Stimulated activated CD8-positive, alpha-beta memory T cell treated with anti-CD3 and anti-CD28 coated beads, Interleukin-7, amount 100 ng/mL, for 24 hours (primary cell): Measurements from ENCODE around the gene SMARCD2.
"Not testable (repeated sequence)": the region's sequence is repeated elsewhere in the genome, so short reads cannot be mapped to it uniquely, and the experiment has no call there.

Source experiments
- DNase-seq: peaks from one replicate; pipeline ENCODE4 v3.0.0-alpha.2; 2020; ENCODE audit warnings: low read depth

SMARCD2 gene

DNA sequence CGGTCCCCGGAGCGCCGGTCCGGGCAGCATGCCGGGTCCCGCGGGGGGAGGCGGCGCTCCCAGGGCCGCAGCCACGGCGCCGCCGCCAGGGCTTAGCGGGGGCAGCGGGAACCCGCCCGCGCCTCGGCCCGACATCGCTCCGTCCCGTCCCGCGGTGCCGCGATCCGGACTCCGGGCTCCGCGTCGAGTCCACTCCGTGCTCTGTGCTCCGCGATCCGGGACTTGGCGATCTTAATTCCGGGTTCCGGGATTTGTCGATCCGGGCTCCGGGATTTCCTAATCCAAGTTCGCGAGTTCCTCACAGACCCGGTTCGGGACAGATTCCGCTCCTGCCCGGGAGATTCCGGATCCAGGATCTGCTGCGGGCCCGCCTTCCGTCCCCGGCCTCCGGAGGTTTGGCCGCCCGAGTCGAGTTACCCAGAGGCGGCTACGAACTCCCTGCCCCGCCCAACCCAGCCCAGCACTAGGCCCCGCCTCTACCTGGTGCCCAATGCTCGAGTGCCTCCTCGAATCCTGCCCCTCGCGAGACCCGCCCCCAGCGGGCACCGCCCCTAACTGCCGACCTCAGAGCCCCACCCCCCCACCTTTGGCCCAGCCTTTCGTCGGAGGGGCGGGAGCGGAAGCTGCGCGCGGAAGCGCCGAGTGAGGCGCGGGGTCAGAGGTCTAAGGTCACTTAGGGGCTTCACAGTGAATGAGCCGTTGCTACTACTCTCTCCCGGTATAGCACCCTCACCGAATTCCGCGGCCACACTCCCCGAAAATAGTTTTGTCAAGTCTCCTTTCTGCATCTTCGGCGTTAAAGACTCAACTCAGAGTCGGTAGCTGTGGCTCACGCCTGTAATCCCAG lies at the start of gene SMARCD2:
TSS of gene SMARCD2 (minus strand) at position 146 of the 847 bp plus-strand sequence. CDS start at position 135, 11 bp downstream.
- peak; percentile 98 for DNase-seq

DNA sequence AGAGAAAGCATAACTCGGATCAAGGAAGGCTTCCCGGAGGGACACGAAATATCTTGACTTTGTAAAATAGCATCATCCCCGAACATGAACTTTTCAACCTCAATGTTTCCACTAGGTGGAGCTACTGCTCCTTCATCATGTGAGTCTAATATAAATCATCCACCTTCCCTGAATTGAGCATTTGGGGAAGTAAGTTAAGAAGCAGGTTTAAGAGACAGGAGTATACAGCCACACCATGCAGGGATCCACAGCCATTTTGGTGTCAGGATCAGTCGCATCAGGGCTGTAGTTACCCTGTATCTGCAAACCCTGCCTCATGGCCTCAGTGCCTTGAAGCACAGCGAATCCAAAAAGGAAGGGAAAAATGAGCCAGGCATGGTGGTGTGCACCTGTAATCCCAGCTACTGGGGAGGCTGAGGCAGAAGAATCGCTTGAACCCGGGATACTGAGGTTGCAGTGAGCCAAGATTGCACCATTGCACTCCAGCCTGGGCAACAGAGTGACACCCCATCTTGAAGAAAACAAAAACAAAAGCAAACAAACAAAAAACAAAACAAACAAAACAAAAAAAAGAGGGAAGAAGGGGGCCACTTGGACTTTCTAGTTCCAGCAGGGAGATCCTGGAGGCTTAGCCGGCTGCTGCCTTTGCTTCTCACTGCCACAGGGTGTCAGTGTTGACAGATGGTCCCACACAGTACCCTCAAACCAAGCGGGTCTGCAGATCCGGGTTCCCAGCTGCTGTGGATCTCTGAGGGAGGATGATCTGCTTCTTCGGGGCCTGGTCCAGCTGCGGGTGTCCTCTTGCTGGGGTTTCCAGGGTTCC lies 46.8 kb upstream of the SMARCD2 start:
- not testable (repeated sequence) for DNase-seq

DNA sequence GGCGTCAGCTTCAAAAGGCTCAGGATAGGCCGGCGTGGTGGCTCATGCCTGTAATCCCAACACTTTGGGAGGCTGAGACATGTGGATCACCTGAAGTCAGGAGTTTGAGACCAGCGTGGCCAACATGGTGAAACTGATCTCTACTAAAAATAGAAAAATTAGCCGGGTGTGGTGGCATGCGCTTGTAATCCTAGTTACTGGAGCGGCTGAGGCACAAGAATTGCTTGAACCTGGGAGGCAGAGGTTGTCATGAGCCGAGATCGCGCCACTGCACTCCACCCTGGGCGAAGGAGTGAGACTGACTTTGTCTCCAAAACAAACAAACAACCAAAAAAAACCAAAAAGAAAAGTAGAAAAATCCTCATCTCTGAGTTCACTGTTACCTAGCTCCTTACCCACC lies 42.6 kb upstream of the SMARCD2 start:
- DNase-seq: not testable (repeated sequence)

DNA sequence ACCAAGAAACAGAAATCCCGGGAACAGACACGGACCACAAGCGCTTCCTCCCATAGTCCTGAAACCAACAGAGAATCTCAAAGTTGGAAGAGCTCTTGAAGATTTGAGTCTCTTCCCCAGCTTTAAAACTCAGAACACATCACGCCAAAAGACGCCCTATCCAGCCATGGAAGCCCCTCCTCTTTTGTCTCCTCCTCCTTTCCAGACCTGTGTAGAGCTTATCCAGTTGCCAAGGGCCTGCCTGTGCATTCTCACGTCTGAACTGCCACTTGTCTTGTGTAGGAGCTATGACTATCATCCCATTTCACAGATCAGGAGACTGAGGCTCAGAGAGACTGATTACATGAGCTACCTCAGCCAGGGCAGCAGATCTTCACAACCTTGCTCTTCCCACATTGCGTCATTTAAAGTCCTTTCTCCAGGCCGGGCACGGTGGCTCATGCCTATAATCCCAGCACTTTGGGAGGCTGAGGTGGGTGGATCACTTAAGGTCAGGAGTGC lies 40.2 kb upstream of the SMARCD2 start:
- not testable (repeated sequence) for DNase-seq

DNA sequence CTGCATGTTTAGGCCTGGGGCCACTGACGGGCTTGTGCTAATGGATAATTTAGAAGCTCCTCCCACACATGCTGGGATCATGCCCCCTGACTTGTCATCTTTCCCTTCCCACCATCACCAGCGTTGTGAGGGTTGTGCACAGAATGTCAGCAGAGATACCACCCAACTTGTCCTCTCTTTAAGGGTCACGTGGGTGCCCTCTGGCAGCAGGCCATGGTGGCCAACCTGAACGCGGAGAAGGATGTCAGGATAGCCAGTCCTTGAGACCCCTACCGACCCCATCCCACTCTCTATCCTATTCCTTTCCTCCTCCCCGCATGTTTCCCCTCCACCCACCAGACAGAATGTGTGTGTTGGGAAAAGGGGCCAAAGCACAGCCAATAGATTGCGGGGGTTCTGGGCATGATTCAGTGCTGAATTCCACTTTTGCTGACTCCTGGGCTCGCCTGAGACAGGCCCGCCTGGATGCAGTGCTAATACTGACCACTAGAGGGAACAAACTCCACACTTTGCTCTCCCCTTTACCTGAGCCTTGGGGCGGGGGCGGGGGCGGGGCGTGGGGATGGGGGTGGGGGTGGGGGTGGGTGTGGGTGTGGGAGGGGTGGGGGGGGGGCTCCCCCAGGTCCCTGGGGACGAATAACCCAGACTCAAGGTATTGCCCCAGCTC lies 39.6 kb upstream of the SMARCD2 start, which contains the start of gene GH2:
TSS of gene GH2 (minus strand) at position 10 of the 667 bp plus-strand sequence. CDS start 143 bp downstream, outside the sequence.
- DNase-seq: peak; percentile 37

DNA sequence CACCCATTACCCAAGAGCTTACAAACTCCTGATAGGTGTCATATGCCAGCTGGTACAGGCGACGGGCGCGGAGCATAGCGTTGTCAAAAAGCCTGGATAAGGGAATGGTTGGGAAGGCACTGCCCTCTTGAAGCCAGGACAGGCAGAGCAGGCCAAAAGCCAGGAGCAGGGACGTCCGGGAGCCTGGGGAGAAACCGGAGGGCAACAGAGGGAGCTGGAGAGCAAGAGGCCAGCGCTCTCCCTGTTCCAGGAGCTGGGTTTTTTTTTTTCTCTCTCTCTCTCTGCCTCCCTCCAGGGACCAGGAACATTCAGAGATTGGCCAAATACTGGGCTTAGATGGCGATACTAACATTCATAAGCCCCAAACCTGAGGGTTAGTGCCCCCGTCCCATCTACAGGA lies 38.9 kb upstream of the SMARCD2 start:
- not testable (repeated sequence) for DNase-seq

DNA sequence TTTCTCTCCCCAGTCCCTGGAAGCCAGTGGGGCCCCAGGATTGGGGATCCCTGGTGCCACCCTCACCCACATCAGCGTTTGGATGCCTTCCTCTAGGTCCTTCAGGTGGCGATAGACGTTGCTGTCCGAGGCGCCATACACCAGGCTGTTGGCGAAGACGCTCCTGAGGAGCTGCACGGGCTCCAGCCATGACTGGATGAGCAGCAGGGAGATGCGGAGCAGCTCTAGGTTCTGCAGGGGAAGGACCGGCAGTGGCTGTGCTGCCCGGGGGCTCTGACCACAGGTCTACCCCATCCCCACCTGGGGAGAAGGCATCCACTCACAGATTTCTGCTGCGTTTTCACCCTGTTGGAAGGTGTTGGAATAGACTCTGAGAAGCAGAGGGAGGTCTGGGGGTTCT lies 38.2 kb upstream of the SMARCD2 start:
- no peak for DNase-seq

DNA sequence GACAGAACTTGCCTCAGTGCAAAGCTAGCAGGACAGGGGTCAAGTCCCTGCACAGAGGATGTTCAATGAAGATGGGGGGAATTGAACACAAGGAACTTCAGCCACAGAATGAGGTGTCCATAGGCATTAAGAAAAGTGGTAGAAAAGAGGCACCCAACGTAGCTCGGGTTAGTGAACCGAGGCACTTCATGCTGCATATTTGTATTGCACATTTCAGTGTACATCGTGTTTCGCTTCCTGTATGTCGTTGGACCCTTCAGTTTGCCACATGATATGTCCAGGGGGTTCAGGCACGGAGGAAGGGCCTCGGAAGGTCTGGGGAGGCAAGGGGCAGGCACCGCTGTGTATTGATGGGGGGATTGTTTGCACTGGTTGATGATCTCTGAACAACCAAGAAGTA lies 35.9 kb upstream of the SMARCD2 start:
- DNase-seq: not testable (repeated sequence)

DNA sequence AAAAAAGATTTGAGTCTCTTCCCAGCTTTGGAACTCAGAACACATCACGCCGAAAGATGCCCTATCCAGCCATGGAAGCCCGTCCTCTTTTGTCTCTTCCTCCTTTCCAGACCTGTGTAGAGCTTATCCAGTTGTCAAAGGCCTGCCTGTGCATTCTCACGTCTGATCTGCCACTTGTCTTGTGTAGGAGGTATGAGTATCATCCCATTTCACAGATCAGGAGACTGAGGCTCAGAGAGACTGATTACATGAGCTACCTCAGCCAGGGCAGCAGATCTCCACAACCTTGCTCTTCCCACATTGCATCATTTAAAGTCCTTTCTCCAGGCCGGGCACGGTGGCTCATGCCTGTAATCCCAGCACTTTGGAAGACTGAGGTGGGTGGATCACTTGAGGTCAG lies 32.2 kb upstream of the SMARCD2 start:
- not testable (repeated sequence) for DNase-seq

DNA sequence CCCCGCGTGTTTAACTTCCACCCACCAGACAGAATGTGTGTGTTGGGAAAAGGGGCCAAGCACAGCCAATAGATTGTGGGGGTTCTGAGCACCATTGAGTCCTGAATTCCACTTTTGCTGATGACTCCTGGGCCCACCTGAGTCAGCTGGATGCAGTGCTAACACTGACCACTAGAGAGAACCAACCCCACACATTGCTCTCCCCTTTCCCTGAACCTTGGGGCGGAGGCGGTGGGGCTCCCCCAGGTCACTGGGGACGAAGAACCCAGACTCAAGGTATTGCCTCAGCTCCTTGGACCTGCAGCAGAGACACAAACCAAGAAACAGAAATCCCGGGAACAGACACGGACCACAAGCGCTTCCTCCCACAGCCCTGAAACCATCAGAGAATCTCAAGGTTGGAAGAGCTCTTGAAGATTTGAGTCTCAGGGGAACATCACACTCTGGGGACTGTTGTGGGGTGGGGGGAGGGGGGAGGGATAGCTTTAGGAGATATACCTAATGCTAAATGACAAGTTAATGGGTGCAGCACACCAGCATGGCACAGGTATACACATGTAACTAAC lies 31.7 kb upstream of the SMARCD2 start:
- not testable (repeated sequence) for DNase-seq

DNA sequence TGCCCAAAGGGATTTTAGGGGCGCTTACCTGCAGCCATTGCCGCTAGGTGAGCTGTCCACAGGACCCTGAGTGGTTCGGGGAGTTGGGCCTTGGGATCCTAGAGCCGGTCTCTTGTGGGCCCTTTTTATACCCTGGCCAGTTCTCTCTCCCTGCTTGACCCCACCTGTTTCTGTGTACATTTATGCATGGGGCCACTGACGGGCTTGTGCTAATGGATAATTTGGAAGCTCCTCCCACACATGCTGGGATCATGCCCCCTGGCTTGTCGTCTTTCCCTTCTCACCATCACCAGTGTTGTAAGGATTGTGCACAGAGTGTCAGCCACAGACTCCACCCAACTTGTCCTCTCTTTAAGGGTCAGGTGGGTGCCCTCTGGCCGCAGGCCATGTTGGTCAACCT lies 31.1 kb upstream of the SMARCD2 start, which contains the start of gene CSH2:
TSS of gene CSH2 (minus strand) at position 101 of the 400 bp plus-strand sequence. CDS start at position 38, 63 bp downstream.
- not testable (repeated sequence) for DNase-seq

DNA sequence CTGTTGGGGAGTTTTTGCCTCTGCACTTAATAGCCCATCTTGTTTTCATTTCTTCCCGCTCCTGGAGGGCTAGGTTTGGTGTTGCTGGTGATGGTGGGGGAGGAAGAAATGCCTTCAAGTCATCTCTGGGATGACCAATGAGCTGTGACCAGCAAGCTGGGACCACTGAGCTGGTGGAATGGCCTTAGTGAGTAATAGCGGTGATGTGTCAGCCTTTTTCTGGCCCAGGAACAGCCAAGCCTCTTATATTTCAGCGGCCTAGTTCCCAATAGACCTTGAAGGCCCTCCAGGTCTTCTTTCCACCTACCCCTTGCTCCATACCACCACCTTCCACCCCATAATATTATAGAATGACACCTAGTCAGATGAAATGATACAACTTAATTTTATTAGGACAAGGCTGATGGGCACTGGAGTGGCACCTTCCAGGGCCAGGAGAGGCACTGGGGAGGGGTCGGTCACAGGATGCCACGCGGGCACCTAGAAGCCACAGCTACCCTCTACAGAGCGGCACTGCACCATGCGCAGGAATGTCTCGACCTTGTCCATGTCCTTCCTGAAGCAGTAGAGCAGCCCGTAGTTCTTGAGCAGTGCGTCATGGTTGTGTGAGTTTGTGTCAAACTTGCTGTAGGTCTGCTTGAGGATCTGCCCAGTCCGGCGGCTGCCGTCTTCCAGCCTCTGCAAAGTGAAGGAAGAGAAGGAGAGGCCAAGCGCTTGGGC lies 29.3 kb upstream of the SMARCD2 start:
- DNase-seq: not testable (repeated sequence)

DNA sequence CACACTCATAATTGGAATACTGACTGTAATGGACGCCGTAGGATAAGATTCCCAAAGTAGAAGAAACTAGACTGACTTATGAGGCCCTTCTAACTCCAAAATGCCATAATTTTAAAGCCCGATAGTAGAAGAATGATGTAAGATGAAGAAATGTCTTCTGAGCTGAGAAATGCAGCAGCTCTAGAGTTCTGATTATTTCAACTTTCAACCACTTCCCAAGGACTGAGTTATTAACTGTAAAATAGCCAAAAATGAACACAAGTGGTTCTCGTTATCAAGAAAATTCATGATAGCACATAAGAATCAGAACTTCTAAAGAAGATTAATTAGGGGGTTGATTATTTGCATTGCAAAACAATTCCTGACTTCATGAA lies 27.8 kb upstream of the SMARCD2 start:
- DNase-seq: not testable (repeated sequence)

DNA sequence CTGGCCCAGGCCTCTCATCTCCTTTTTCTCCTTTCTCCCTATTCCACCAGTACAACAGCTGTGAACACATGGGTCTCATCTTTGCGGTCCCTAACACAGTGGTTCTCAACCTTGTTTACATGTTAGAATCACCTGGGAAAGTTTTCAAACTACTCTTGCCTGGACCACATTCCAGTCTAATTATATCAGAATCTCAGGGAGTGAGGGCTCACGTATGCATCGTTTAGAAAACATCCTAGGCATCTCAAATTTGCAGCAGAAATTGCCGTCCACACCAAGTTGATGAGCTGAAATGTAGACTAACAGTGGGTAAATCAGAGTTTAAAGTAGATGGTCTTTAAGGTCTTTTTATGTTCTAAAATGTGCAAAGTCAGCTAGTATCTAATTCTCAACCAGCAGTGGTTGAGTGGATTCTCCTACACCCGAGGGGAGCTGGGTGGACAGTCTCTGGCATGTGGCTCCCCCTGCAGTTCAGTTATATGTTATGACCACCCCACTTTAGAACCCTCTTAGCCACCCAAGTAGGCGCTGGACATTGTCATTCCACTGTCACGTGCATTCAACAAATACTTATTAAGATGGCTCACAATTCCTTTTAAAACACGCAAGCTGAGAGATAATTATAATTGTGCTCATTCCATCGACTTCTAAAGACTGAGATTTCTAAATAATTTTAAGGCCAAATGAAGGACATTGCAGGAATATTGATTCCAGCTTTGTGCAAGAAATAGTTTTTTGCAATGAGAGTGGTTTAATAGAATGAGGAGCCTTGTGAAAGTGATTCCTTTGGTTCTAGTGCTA lies 27.2 kb upstream of the SMARCD2 start:
- not testable (repeated sequence) for DNase-seq

DNA sequence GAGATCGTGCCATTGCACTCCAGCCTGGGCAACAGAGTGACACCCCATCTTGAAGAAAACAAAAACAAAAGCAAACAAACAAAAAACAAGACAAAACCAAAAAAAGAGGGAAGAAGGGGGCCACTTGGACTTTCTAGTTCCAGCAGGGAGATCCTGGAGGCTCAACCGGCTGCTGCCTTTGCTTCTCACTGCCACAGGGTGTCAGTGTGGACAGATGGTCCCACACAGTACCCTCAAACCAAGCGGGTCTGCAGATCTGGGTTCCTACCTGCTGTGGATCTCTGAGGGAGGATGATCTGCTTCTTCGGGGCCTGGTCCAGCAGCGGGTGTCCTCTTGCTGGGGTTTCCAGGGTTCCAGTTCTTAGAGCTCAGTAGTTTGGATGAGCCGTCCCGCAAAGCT lies 24.1 kb upstream of the SMARCD2 start:
- not testable (repeated sequence) for DNase-seq

DNA sequence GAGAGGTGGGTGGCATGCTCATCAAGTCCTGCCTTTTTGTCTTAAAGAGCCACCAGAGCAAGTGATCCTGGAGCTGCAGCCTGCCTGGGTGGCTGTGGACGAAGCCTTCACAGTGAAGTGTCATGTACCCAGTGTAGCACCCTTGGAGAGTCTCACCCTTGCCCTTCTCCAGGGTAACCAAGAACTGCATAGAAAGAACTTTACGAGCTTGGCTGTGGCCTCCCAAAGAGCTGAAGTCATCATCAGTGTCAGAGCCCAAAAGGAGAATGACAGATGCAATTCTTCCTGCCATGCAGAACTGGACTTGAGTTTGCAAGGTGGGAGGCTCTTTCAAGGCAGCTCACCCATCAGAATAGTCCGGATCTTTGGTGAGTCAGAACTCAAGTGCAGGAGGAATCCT lies 16.8 kb upstream of the SMARCD2 start:
- DNase-seq: no peak

DNA sequence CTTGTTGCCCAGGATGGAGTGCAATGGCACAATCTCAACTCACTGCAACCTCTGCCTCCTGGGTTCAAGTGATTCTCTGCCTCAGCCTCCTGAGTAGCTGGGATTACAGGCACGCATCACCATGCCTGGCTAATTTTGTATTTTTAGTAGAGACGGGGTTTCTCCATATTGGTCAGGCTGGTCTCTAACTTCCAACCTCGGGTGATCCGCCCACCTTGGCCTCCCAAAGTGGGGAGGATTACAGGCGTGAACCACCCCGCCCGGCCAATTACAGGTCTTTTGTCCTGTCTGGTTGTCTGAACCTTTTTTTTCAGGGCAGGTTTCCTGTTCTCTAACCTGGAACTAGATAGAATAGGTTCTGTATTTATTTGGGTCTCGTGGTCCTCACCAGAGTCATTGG lies 13.9 kb upstream of the SMARCD2 start:
- DNase-seq: not testable (repeated sequence)

DNA sequence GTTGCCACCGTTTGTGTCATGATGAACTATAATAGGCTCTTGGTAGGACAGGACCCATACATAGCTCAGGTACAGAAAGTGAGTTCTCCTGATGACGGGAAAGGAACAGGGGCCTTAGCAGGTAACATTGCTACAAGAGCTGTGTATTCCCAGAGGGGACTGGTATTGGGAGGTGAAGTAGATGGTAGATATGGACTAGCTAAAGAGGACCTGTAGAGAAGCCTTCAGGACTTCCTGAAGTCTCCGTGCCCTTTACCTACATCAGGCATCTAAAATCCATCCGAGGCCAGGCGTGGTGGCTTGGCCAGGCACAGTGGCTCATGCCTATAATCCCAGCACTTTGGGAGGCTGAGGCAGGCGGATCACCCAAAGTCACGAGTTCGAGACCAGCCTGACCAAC lies 12.7 kb upstream of the SMARCD2 start:
- no peak for DNase-seq

DNA sequence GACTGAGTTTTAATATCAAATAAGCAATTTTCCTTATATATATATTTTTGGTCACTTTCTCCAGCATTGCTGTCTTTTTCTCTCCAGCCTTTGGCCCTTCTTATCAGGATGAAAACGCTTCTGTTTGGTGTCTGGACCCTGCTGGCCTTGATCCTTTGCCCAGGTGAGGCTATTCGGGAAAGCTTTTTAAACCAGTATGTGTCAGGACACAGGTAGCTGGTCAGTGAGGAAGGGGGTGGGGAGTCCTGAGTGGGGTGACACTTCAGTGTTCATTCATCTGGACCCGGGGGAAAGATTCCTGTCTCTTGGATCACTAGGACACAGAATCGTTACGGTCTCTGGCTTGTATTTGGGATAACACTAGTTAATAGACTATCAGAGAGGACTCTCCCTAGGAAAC lies 12.2 kb upstream of the SMARCD2 start:
- no peak for DNase-seq

DNA sequence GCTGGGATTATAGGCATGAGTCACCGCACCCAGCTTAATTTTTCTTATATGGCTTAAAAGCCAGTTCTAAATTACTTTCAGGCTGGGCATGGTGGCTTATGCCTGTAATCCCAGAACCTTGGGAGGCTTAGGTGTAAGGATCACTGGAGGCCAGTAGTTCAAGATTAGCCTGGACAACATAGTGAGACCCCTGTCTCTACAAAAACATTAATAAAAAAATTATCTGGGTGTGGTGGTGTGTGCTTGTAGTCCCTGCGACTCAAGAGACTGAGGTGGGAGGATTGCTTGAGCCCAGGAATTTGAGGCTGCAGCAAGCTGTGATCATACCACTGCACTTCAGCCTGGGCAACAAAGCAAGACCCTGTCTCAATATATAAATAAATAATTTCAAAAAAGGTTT lies 10.8 kb upstream of the SMARCD2 start:
- no peak for DNase-seq
